GM18909 (cell line): Measurements from ENCODE around the gene CABLES1.

Experiments
- ATAC-seq: cut with Tn5 transposase; IDR thresholded peaks from one replicate; pipeline ENCODE4 v1.9.1; 2021; ENCODE audit warnings: mild to moderate bottlenecking; ENCODE audit not compliant: unreplicated experiment, poor library complexity

The CABLES1 gene

DNA sequence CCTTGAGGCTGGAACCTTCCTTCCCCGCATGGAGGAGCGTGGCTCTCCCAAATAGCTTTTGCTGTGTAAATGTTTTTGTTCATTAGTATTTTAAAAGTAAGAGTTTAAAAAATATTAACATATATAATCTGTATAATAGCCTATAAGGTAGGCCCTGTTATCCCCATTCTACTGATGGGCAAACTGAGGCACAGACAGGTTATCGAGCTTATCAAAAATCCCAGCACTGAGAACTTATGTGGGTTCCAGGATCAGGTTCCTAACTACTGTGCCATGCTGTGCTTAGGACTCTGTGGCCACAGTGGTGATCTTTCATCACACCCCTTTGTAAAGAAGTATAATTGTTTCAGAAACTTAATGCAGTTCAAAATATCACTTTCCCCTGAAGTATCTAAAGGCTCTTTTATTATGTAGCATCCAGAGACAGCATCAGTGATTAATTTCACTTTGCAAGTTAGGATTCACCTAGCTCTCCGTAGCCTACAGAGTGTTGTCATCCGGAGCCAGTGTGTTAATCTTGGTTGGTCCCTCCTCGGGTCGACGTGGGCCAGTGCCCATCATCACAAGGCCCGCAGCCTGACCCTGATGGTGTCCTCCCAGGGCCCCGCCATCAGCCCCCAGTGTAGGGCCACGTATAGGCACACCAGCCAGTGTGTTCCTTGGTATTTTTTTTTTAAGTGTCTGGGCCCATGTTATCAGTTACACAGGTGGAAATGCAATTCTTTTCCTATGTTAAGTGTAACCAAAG, 28.7 kb downstream of the CABLES1 start:
- no peak for ATAC-seq

DNA sequence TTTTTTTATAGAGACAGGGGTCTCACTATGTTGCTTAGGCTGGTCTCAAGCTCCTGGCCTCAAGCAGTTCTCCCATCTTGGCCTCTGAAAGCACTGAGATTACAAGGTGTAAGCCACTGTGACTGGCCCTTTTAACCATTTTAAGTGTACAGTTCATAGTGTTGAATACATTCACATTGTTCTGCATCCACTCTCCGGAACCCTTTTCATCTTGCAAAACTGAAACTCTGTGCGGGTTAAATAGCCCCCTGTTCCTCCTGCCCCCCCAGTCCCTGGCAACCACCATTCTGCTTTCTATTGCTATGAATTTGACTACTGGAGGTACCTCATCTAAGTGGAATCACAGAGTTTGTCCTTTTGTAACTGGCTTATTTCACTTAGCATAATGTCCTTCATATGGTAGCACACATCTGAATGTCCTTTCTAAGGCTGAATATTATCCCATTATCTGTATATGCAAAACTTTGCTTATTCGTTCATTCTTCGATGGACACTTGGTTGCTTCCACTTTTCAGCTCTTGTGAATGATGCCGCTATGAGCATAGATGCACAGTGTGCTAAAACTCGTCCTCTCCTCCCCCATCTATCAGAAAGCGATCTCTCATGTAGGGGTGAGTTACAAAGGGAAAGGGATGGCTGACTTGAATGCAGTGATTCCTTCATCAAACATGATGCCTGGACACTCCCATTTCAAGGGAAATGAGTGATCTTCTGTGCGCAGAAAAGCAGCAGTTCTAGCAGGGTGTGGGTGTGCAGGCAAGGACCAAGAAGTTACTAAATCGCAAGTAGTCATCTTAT, 30.2 kb downstream of the CABLES1 start:
- ATAC-seq, result no peak

GRCh38 chr18:23166891-23167541, 31.7 kb downstream of the CABLES1 start:
- no peak for ATAC-seq

DNA sequence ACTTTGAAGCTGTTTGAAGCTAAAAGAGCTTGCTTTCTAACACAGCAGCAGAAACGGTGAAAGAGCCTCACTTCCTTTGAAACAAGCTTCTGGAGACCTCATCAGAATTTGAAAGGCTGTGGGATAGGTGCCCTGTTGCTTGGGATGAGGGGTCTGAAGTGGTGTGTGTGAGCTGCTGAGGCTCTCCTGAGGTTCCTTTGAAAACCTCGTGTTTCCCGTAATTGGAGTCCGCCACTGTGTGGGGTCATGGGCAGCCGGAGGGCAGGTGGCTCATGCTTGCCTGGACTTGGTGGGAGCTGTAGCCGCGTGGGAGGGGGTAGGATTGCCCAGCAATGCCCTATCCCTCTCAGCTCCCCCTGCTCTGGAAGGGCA, 34.4 kb downstream of the CABLES1 start:
- ATAC-seq, result no peak

GRCh38 chr18:23170137-23170536, 34.9 kb downstream of the CABLES1 start:
- ATAC-seq, result no peak

GRCh38 chr18:23171581-23172156, 36.4 kb downstream of the CABLES1 start:
- no peak for ATAC-seq

DNA sequence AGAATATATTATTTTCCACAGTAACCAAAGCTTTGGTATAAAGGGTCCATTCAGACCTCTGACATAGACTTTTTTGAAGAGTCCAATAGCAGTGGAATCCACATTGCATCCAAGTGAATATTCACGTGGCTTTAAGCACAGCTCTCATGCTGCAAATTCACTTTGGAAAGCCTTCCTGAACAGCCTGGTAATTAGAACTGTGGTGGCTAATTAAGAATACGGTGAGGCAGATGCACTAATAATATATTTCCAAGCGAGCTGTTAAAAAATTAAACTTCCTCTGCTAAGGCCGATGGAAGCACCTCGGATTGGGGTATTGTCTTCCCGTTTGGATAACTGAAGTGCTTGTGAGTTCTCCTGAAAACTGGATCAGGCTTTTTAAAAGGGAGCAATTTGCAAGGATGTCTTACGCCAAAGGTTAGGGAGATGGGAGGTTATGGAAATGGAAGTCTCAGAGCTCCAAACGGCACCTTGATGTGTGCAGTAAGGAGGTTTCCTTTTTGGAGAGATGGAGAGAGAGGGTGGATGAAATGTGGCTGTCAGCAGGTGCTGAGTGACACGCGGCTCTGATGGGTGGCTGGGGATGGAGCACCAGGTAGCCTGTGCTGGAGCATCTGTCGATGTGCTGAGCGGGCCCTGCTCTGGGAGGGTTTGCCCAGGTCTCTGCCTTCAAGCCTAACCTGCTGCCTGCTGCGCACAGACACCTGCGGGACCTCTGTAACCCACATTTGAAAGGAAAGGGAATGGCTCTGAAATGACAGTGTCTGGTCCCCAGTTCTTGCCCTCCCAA, 37.5 kb downstream of the CABLES1 start:
- no peak for ATAC-seq

DNA sequence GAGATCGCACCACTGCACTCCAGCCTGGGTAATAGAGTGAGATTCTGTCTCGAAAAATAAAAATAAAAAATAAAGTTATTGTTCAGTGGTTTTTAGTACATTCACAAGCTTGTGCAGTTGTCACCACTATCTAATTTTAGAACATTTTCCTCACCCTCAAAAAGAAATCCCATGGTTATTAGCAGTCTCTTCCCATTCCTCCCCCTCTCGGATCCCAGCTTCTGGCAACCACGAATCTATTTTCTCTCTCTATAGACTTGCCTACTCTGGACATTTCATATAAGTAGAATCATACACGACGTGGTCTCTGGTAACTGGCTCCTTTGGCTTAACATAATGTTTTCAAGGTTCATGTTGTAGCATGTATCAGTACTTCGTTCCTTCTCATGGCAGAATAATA, 38.6 kb downstream of the CABLES1 start:
- no peak for ATAC-seq

- no peak for ATAC-seq
Measured at GRCh38 chr18:23176701-23177432, 41.6 kb downstream of the CABLES1 start.

DNA sequence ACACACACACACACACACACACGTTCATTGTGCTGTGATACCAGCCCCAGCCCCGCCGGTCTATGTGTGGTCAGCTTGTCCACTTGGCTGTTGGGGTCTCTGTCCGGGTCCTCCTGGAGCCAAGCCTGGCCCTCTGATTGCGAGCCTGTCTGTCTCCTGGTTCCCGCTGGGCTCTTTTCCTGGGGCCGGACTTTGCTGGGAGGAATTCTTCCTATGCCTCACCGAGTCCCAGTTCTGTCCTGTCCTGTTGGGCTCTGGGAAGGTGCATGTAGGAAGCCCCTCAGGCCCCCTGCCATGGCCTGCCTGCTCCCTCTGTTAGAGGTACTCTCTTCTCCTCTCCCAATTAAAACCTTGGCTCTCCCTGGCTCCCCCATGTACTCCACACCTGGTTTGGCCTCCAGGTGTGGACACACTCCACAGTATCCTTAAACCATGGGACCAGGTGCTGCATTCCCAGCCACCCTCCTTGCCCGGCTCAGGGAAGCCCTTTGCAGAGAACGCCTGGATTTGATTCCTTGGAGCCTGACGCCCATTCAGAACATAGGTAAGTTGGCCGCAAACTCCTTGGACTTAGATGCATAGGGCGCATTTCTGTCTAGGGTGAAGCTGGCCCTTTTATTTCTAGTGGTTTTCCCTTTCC, 42.3 kb downstream of the CABLES1 start:
- ATAC-seq, result no peak

DNA sequence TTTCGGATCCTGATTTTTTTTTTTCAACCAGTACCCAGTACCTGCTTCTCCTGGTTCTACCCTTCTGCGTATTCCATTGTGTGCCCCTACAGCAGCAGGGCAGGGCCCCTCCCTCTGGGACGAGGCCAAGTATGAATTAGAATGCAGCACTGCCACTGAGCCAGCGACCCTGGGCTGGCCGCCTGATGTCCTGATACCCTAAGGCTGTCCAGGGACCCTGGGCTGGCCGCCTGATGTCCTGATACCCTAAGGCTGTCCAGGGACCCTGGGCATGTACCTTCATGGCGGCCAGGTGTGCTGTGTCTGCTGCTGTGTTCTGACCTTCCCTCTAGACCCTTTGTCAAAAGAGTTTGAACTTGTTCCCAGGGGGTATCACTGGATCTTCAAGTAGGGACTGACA, 42.9 kb downstream of the CABLES1 start:
- no peak for ATAC-seq

- no peak for ATAC-seq
Measured at GRCh38 chr18:23178661-23179081, 43.4 kb downstream of the CABLES1 start.

DNA sequence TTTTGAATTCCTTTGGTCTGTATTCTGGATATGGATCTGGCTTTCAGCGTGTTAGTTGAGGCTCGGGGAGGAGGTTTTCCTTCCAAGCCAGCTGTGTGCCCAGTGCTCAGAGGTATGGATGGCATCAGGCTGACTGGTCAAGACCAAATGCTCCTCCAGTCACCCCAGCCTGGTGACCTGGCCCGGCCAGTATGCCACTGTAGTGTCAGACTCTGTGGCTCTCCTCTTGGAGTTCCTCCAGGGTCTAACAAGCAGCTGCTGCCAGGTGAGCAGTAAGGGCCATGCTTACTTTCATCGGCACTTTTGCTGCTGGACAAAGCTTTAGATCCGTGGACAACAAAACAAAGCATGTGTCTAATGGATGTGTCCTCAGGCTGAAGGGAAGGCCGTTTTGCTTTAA, 44.1 kb downstream of the CABLES1 start:
- ATAC-seq, result no peak

GRCh38 chr18:23181547-23181946, 46.3 kb downstream of the CABLES1 start:
- no peak for ATAC-seq

DNA sequence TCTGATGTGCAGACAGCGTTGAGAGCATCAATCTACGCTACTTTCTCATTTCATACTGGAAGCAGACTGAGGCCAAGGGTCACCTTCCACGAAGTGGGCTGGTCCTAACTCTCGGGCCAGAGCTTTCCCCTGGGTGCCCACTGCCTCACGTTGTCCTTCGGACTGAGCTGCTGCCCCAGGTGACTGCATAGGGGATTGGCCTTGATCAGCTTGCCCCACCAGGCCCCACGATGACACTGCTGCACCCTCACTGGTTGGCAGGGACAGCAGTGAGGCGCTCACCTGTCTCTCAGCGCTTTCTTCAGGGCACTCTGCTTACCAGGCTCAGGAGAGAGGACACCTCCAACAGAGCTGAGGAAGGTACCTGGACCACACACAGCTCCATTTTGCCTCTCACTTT, 47.3 kb downstream of the CABLES1 start:
- no peak for ATAC-seq

DNA sequence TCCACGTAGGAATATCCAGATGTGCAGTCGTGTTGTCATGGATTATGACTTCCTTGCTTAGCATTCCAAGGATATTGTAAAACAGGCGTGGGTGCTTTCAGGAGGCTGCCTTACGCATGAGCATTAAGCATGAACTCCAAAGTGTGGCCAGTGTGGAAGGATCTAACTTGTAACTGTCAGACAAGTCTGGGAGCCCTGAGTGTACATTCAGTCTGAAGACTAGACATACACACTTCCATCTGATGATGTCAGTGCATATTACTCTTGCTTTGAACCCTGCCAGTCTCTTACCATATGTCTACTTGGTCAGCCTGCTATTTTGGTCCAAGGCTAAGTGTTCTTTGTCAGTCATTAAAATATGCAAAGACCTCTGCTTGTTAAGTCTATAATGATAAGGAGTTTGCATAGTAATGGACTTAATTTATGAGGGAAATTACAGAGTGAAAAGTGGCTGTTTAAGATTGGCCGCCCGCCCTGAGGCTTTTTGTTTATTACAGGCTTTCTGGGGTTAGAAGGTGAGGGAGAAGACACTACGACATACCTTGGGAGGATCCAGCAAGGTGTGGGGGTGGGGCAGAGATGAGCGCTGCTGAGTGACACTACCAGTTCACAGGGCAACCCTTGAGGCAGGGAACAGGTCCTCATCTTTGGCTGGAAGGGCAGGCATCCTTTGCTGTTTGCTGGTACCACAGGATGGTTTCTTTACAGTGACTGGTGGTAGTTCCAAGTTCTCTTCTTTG, 48.3 kb downstream of the CABLES1 start:
- ATAC-seq, result no peak

GRCh38 chr18:23186781-23187180, 51.5 kb downstream of the CABLES1 start:
- ATAC-seq, result no peak

DNA sequence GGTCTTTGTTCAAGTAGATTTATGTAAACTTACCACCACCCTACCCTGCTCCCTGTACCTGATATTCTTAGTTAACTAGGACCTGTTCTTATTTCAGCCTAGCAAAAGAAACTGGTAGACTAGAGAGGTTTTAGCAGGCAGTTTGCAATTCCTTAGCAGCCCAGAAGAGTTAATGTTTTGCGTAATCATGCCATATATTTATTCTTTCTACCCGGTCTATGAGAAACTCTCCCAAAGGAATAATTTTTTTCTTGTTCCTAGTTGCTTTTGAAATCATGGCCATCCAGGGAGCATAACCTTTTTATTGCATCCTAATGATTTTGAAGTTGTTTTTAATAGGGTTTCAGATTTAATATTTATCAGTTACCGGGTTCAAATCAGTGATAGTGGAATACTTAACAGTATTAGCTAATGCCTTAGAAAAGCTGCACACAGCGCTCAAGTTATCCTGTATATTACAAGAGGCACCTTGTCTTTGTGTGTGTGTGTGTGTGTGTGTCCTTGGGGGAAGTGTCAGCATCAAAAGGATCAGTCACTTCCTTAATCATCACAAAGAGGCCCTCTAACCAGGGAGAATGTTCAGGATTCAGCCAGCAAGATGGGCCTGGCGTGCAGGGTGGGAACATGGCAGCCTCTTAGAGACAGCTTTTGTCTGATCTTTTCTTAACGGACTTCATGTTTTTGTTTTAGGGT, 52.9 kb downstream of the CABLES1 start:
- ATAC-seq, result no peak
